NCI-H748 (cell line): ENCODE results near the gene PLK1.
"Not testable (repeated sequence)": the region's sequence is repeated elsewhere in the genome, so short reads cannot be mapped to it uniquely, and the experiment has no call there.

ENCODE experiments used
- DNase-seq: peaks from one replicate; lab custom pipeline; 2025; ENCODE audit not compliant: unreplicated experiment; lab: John Stamatoyannopoulos, UW

Gene PLK1

GRCh38 chr16:23678430-23679273 lies at the start of gene PLK1:
Gene PLK1 (plus strand): TSS chr16:23678889. CDS start chr16:23678933, 44 bp downstream.
- peak; percentile 89 for DNase-seq

DNA sequence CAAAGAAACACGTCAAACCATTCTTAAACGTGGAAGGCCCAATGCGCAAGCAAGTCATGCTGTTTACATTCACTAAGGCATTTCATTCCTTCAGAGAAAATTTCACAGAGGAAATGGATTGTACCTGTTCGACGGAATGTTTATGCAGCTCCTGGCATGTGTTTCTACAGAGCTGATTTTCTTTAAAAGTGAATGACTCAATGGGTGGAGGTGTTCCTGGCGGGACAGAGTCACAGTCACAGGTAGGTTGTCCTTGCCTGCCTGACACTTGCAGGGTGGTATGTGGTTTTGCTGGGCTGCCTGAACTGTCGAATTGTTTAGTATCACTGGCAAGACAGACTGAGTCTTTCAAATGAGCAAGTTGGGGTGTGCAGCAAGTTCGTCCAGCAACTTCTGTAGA lies 49.2 kb upstream of the PLK1 start:
- no peak for DNase-seq

DNA sequence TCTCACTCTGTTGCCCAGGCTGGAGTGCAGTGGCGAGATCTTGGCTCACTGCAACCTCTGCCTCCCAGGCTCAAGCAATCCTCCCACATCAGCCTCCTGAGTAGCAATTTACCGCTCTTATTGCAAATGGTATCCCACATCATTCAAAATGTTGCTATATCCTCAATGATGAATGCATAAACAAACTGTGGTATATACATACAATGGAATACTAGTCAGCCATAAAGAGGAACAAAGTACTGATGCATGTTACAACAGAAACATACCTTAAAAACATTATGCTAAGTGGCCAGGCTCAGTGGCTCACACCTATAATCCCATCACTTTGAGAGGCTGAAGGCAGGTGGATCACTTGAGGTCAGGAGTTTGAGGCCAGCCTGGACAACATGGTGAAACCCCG lies 46.8 kb upstream of the PLK1 start:
- not testable (repeated sequence) for DNase-seq

GRCh38 chr16:23634461-23635036 lies 44.1 kb upstream of the PLK1 start:
- no peak for DNase-seq

DNA sequence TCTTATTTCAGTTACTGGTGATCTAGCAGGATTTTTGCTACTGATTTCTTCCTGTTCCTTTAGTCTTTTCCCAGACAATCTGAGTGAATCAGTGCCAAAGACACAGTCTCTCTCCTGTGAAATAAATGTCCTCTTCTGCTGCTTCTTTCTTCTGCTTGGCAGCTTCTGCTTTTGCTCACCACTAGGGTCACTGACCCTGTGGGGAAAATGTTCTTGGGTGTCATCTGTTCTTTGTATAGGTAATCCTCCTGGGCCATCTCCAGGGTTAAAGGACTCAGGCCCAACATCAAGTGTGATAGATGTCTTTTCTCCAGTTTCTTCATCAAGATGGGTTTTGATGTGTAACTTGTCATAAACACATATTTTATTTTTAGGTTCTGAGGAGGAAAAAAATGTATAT lies 42.7 kb upstream of the PLK1 start:
- no peak for DNase-seq

- DNase-seq, result no peak
Observed at GRCh38 chr16:23640615-23640930, 38.1 kb upstream of the PLK1 start.

DNA sequence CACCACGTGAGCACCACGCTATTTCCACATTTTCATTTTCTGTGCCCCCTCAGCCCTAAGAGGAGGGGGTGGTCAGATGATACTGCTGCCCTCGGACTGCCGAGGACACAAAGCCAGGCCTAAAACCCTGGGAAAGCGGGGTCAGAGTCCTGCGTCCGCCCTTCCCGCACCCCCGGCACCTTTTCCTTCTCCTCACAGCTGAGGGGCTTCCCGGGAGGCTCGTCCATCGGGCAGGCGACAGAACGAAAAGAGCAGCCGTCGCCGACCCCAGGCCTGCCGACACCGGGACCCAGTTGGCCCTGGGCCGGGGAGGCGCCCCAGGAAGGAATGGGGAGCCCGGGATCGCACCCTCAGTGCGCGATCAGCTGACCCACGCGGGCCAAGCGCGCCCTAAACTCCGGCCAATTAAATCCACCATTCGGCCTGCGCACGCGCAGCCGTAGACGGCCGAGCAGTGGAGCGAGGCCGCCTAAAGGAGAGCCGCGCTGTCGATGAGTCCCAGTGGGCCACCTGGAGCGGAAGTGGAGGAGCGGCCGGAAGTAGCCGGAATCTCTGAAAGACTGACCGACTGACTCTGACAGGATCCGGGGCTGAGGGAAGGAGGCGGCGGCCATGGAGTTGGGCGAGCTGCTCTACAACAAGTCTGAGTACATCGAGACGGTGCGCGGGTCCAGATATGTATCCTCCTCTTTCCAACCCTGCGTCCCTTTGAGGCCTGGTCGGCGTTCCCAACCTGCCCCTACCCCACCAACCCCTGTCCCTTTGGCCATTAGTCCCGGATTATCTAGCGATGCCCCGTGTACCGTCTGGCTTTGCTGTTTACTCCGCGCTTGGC lies 37.5 kb upstream of the PLK1 start, which contains the start of the genes DCTN5 and PALB2:
Gene DCTN5, plus strand, starts transcription at position 536 of the 835 bp plus-strand sequence. Its CDS starts 77 bp downstream, at position 613.
Gene PALB2, minus strand, starts transcription at position 380 of the 835 bp plus-strand sequence. Its CDS starts 153 bp downstream, at position 227.
- peak; percentile 92 for DNase-seq

DNA sequence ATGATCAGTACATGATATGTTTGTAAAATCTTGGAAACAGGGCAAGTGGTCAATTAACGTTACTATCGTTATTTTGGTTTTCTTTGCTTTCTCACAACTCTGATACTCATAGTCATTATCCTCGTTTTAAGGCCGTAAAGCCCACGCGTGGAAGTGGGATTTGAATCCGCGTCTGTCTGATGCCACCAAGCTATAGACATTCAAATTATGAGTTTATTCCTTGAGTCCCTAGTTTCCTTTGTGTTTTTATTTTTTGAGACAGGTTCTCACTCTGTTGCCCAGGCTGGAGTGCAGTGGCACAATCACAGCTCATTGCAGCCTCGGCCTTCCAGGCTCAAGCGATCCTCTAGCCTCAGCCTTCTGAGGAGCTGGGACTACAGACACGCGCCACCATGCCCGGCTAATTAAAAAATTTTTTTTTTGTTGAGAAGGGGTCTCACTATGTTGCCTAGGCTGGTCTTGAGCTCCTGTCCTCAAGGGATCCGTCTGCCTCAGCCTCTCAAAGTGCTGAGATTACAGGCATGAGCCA lies 36.4 kb upstream of the PLK1 start:
- no peak for DNase-seq

DNA sequence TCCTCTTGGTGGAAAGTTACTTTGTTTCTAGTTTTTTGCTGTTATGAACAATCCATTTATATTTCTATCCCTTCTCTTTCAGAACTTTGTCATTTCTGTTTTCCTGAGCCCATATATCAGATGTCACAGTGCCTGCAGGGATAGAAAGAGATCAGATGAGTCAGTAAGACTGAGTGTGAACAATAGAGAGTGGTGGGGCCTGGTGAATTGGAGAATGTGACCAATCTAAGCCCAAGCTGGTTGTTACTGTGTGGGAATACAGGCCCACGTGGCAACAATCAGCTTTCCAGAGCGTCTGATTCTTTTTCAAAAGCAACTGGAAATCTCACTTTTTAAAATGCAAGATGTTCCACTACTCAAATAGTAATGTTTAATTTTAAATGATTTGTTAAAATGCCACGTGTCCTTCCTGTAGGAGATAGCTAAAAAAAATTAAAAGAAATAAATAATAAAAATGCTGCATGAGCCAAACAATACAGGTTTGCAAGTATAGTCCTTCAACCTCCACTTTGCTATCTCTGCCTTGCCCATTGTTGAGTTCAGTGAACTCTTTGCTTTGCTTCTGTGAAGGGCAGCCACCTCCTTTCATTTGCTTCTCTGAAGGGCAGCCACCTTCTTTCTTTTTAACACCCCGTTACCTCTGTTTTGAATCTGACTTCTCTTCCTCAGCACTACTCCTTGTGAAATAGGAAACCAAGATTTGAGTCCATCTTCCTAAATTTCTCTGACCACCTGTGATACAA lies 27.8 kb upstream of the PLK1 start:
- DNase-seq, result no peak

DNA sequence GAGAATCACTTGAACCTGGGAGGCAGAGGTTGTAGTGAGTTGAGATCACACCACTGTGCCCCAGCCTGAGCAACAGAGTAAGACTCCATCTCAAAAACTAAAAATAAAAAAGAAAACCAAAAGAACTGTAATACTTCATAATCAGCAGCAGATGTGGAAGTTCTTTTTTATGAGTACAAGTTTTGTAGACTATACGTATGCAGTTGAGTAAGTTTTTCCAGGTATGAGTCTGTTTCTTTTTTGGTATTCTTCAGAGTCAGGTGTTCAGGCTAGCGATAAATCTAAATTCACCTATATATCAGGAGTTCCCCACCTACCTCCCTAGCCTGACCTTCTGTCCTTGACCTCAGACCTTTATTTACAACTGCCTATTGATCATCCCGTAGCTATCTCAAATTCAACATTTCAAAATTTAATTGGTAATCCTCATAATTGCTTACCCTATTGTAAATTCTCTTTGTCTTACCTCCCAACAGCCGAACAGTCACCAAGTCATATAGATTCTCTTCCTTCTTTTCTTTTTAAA lies 26.7 kb upstream of the PLK1 start:
- no peak for DNase-seq

DNA sequence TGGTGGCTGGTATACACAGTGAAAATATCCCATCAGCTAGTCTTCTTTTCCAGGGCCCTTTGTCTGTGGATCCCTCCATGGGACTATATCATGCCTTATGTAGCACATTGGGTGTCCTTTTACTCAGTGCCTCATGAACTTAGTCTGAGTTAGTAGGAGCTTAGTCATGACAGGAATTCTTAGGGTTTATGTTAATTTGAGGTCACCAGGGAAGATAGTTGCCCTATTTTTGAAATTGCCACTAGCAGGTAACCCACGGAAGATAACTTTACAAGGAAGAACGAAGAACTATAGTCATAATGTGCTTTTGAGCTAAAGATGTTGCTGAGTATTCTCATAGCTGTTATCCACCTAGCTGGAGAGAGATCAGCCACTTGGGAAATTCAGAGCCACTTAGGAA lies 14.8 kb upstream of the PLK1 start:
- no peak for DNase-seq

DNA sequence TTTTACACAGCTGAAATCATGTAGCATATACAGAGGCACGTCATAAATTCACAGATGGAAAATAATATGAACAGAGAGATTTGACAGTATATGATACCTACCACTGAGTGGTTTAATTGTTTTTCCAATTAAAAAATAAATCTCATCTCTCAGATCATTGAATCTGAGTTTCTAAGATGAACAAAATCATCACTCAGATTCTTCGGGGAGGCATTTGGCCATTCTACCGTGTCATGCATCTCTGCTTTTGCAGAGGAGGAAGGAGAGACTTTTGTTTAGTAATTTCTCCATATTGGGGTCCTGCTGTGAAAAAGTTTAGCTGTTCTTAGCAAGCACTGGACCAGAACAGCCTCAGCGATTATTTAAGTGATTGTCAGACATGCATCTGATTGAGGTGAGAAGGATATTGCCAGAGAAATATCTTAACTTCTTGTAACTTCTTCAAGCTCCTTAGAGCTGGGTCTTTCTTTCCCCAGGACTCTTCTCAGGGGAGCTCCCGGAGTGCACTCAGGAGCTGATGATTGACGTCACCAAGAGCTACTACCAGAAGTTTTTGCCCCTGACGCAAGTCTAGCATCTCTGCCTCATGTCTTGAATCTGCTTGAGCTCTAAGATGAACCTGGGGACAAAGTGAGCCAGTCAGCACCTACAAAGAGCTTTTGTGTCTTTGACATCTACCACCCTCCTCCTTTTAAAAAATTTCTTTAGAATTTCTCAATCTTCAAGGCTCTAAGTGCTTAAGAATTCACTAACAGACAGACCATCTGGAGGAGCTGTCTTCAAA lies 11.9 kb upstream of the PLK1 start:
- DNase-seq, result no peak

DNA sequence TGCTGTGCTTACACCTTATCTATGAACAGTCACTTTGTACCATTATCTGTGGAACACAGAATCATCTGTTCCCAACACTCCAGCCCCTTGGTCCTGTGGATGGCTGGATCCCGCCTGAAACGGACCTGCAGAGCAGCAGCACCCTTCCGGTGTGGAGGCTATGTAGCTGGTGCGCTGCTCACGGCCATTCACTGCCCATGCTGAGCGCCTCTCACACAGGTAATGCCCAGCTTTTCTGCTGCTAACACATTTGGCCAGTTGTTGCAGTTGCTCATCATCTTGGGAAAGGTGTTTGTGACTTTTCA lies 11.4 kb upstream of the PLK1 start:
- no peak for DNase-seq

DNA sequence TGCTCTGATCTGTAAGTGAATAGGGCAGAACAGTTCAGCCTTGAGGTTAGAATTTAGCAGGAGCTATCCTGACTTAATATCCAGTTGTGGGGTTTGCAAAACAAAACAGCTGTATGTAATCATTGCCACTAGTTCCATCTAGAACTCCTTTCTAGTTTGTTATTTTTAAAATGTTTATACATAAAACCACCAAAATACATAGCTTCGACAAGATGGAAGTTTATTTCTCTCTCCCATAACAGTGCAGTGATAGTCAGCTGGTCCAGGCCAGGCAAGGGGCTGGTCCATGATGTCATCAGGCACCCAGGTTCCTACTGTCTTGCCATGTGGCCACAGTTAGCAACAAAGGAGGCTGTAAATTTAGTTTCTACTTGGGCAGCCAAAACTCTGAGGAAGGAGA lies 10.5 kb upstream of the PLK1 start:
- DNase-seq, result no peak

DNA sequence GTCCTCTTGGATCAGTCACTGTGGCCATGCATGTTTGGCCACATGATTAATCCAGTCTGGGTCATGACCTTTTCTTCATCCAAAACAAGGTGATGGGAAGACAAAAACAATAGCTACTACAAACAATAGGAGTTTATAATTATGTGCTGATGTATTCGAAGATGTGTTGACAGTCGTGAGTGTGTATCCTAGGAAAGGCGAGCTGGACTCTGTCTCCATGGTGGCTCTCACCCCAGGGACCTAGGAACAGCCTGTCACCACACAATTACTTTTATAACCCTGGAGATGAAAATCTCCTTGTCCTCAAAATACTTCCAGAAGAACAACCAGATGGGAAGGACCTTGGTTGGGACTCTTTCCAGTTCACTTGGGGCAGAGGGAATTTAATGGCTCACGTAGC lies 9.8 kb upstream of the PLK1 start:
- DNase-seq, result no peak

- DNase-seq, result no peak
Observed at GRCh38 chr16:23670137-23670776, 8.4 kb upstream of the PLK1 start.

DNA sequence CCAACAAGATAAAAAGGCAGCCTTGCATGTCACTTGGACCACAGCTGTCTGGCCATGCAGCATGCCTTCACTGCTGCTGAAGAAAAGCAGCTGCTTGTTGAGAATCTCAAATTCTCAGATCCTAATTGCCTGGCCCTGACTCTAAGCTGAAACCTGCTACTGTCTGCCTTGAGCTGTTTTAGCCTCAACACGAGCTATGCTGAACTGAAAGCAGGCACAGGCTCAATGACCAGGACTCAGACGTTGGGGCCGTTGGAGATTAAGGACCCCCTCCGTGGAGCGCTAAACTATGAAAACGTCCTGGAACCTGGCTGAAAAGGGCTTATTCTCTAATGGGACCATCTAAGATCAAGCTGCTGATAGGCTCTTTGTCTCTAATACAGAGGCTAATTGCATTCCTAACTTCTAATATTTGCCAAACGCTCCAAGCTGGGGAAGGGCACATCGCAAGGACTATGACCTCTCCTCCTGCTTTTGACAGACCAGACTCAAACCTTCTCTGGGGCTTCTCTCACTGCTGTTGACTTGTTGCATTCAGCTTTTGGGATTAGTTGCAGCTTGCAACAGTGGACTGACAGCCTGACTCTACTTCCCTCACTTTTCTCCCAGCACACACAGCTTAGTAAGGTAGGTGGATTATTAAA lies 4.6 kb upstream of the PLK1 start:
- no peak for DNase-seq

- no peak for DNase-seq
Observed at GRCh38 chr16:23676924-23677480, 1.7 kb upstream of the PLK1 start.
